Left forelimb (tissue), 1 donor: Measurements from ENCODE around the gene ZNF143.
A peak's percentile ranks its signal among the peaks of the same experiment; 100 is the strongest.
"Not testable (repeated sequence)": the region's sequence is repeated elsewhere in the genome, so short reads cannot be mapped to it uniquely, and the experiment has no call there.

ENCODE experiments used
- DNase-seq: peaks from one replicate; pipeline ENCODE4 v3.0.0-alpha.2; 2018; ENCODE audit warnings: low spot score

The ZNF143 gene

GRCh38 chr11:9460322-9461062 is at the start of gene ZNF143:
Gene ZNF143, plus strand, starts transcription at chr11:9461012. Its CDS starts 10,297 bp downstream, at chr11:9471309.
- peak; percentile 100 for DNase-seq

DNA sequence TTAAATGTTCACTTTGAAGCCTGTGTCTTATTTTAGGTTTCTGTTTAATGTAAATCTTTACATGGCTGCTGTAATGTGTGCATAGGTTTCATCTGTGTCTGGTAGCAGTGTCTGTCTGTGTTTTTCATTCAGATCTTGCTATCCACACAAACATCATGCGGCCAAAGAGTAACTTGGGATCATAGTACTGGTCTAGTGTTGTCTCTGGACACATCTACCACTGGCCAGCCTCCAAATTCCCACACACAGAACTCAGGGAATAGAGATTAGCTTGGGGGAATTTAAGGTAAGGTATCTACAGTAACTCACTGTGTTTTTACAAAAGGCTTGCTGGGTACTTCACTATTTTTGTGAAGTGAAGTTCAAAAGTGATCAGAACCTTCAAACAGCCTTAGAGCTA is 32.1 kb upstream of the ZNF143 start:
- no peak for DNase-seq

- DNase-seq = no peak
Observed at GRCh38 chr11:9438611-9439010, 22.2 kb upstream of the ZNF143 start.

- no peak for DNase-seq
Observed at GRCh38 chr11:9446230-9446629, 14.6 kb upstream of the ZNF143 start.

DNA sequence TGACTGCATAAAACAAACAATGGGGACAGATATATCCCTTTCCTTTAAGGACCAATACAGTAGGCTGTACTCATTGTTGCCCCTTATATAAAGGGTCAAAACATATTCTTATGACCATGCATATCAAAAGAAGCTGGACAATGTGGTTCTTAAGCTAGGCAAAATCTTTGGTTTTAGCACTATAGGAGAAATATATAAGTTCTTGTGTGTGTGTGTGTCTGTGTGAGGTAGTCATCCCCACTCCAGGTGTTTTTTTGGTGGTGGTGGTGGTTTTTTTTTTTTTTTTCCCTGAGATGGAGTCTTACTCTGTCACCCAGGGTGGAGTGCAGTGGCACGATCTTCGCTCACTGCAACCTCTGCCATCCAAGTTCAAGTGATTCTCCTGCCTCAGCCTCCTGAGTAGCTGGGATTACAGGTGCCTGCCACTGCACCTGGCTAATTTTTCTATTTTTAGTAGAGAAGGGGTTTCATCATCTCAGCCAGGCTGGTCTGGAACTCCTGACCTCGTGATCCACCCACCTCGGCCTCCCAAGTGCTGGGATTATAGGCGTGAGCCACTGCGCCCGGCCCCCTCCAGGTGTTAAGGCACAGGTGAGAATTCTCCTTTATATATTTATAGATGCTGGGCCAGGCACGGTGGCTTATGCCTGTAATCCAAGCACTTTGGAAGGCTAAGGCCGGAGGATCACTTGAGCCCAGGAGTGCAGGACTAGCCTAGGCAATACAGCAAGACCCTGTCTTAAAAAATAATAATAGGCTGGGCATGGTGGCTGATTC is 12.0 kb upstream of the ZNF143 start:
- no peak for DNase-seq

- DNase-seq = not testable (repeated sequence)
Observed at GRCh38 chr11:9452023-9452422, 8.8 kb upstream of the ZNF143 start.

- no peak for DNase-seq
Observed at GRCh38 chr11:9455722-9456121, 5.1 kb upstream of the ZNF143 start.

GRCh38 chr11:9459667-9460321 is 1.0 kb upstream of the ZNF143 start:
- no peak for DNase-seq

DNA sequence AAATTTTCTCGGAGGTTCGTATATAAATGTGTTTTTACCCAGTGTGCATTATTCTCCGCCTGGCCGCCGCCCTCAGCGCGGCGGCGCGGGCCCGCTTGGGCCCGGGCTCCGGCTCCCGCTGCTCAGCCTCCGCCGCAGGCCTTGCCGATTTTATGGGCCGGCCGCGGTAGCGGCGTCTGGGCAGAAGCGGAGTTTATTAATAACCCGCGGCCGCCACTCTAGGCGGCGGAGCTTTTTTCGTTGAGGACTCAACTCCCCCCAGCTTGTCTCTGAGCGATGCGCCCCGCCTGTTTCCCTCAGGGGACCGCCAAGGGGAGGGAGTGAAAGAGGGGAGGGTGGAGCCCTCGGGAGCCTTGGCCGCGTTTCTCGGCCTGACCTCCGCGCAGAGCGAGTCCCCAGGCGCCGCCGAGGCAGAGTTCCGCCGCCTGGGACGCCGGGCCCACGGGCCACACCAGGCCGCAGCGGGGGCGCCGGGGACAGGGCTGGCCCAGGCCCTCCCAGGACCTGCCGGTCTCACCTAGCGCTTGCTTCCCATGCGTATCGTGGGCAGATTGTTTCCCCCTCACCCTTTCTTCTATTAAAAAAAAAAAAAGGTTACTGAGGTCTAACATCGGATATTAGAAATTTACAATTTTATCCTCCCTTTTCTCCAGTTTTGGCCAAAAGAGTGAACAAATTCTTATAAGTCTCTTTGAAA is 399 bp downstream of the ZNF143 start:
- DNase-seq = peak; percentile 92

GRCh38 chr11:9461760-9462134 is 935 bp downstream of the ZNF143 start:
- no peak for DNase-seq

DNA sequence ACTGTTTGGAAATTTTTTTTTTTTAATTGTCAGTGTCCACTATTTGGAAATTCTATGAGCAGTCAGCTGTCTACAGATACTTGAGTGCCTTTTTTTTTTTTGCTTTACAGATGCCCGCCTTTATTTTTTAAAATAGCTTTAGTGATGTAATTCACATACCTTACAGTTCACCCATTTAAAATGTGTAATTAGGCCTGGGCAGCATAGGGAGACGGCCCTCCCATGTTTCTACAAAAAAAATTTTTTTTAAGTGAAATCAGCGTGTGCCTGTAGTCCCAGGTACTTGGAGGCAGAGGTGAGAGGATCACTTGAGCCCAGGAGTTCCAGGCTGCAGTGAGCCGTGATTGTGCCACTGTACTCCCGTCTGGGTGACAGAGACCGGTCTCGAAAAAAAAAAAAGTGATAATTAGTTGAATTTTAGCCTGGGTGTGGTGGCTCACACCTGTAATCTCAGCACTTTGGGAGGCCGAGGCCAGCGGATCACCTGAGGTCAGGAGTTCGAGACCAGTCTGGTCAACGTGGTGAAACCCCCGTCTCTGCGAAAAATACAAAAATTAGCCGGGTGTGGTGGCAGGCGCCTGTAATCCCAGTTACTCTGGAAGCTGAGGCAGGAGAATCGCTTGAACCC is 1.5 kb downstream of the ZNF143 start:
- no peak for DNase-seq

GRCh38 chr11:9462806-9463537 is 2.2 kb downstream of the ZNF143 start:
- no peak for DNase-seq

- DNase-seq = no peak
Observed at GRCh38 chr11:9470765-9471164, 10.0 kb downstream of the ZNF143 start.

- DNase-seq = no peak
Observed at GRCh38 chr11:9473408-9473807, 12.6 kb downstream of the ZNF143 start.

- no peak for DNase-seq
Observed at GRCh38 chr11:9479899-9480298, 19.1 kb downstream of the ZNF143 start.

DNA sequence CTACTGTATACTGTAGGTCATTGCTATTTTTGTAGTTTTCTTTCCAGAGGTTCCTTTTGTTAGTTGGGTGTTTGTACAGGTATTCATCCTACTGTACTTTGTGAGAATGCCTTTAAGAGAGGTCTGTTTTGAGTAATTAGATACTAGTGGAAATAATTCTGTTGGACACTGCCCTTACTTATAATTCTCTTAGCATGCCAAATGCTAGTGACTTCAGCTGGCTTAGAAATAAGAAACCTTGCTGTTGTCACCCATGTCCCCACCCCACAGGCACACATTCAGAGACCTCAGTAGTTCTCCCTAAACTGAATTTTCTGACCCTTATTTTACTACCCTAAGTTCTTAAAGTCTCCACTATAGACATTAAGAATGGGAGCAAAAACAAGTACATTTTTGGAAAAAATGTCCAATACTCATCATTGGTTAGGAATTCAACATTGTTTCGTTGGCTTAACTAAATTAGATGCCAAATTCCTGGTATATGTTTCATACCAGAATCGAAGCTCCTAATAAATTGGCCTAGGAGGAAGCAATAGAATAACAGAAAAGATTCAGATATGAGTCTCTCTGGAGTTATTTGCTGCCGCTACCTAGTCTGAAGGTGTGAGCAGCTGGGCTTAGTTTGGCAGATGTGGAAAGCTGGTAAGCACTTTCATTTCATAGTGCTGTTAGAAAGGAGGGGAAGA is 28.4 kb downstream of the ZNF143 start:
- no peak for DNase-seq

- no peak for DNase-seq
Observed at GRCh38 chr11:9490376-9490775, 29.6 kb downstream of the ZNF143 start.

DNA sequence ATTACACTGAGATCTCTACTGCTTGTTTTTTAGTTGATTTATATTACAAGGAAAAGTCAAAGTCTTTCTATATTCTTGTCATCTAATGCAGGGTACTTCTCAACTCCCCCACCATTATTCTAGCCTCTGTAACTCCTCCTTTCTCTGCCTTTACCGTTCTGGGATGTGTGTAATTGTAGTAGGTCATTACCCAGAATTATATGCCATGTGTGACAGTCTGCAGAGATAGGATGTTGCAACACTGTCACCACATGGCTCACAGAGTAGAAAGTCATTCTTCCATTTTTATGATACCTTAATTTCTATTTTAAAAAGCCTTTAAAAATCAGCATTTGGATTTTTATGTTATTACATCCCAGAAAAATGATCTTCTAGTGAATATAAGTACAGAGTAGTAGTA is 32.7 kb downstream of the ZNF143 start:
- no peak for DNase-seq

- no peak for DNase-seq
Observed at GRCh38 chr11:9494316-9494715, 33.5 kb downstream of the ZNF143 start.

GRCh38 chr11:9495803-9496514 is 35.1 kb downstream of the ZNF143 start:
- DNase-seq = no peak
